NCI-H2081 treated with DMSO at 0.1 percent for 48 hours (cell line): Measurements from ENCODE around the gene LYPLA2.
A peak's percentile ranks its signal among the peaks of the same experiment; 100 is the strongest.
"Not testable (repeated sequence)": the region's sequence is repeated elsewhere in the genome, so short reads cannot be mapped to it uniquely, and the experiment has no call there.

ENCODE experiments used
- DNase-seq: peaks from one replicate; lab custom pipeline; 2025; lab: John Stamatoyannopoulos, UW

The LYPLA2 gene

GRCh38 chr1:23801338-23801748, 10.4 kb downstream of the LYPLA2 start:
- no peak for DNase-seq

- DNase-seq: no peak
Measured at GRCh38 chr1:23801876-23802275, 10.9 kb downstream of the LYPLA2 start.

- DNase-seq: not testable (repeated sequence)
Measured at GRCh38 chr1:23802809-23803342, 11.9 kb downstream of the LYPLA2 start.

- DNase-seq: no peak
Measured at GRCh38 chr1:23803674-23804073, 12.7 kb downstream of the LYPLA2 start.

- no peak for DNase-seq
Measured at GRCh38 chr1:23804183-23804835, 13.4 kb downstream of the LYPLA2 start.

- no peak for DNase-seq
Measured at GRCh38 chr1:23805025-23805424, 14.1 kb downstream of the LYPLA2 start.

- no peak for DNase-seq
Measured at GRCh38 chr1:23806280-23806679, 15.3 kb downstream of the LYPLA2 start.

GRCh38 chr1:23807453-23807852, 16.5 kb downstream of the LYPLA2 start:
- DNase-seq: no peak

- DNase-seq: peak; percentile 20
Measured at GRCh38 chr1:23809751-23810171, 18.8 kb downstream of the LYPLA2 start.

GRCh38 chr1:23810818-23811540, 20.0 kb downstream of the LYPLA2 start:
- no peak for DNase-seq

GRCh38 chr1:23814016-23814415, 23.1 kb downstream of the LYPLA2 start:
- DNase-seq: no peak

- DNase-seq: no peak
Measured at GRCh38 chr1:23816361-23816760, 25.4 kb downstream of the LYPLA2 start.

GRCh38 chr1:23816906-23817305, 26.0 kb downstream of the LYPLA2 start:
- DNase-seq: no peak

GRCh38 chr1:23817633-23818032, 26.7 kb downstream of the LYPLA2 start:
- no peak for DNase-seq

GRCh38 chr1:23823767-23824166, 32.8 kb downstream of the LYPLA2 start:
- no peak for DNase-seq

GRCh38 chr1:23824711-23825075, 33.7 kb downstream of the LYPLA2 start:
- DNase-seq: no peak

- DNase-seq: peak; percentile 14
Measured at GRCh38 chr1:23825076-23825761, 34.3 kb downstream of the LYPLA2 start, which contains the start of gene HMGCL. TSS of gene HMGCL (minus strand) at chr1:23825429. CDS start at chr1:23825415, 14 bp downstream.

GRCh38 chr1:23825762-23826522, 35.0 kb downstream of the LYPLA2 start:
- DNase-seq: no peak

- DNase-seq: not testable (repeated sequence)
Measured at GRCh38 chr1:23826590-23826989, 35.6 kb downstream of the LYPLA2 start.

GRCh38 chr1:23827717-23828116, 36.8 kb downstream of the LYPLA2 start:
- no peak for DNase-seq

GRCh38 chr1:23834156-23834555, 43.2 kb downstream of the LYPLA2 start:
- not testable (repeated sequence) for DNase-seq

- no peak for DNase-seq
Measured at GRCh38 chr1:23836037-23836436, 45.1 kb downstream of the LYPLA2 start.
